Smooth muscle cell (in vitro differentiated cells): Measurements from ENCODE around the gene AGPAT3. TPM values are rescaled to one million over a fixed set of nuclear protein-coding genes. Genes with fewer than 3 reads are reported as not detected.

Source experiments
- DNase-seq: peaks from one replicate; lab custom pipeline; 2025; ENCODE audit not compliant: unreplicated experiment; lab: John Stamatoyannopoulos, UW
- H2AFZ ChIP-seq: fragments of 200-600 bp; sonication (generic); 2 replicates; pipeline ENCODE4 v1.6.0; 2016; ENCODE audit warnings: antibody characterized with exemption, low read depth, mild to moderate bottlenecking
- H3F3A ChIP-seq: fragments of 200-600 bp; sonication (generic); 2 replicates; pipeline ENCODE4 v1.6.0; 2017; ENCODE audit warnings: antibody characterized with exemption, low read depth
- H3K27ac ChIP-seq: fragments of 200-600 bp; sonication (generic); 2 replicates; pipeline ENCODE4 v1.5.1; 2016; ENCODE audit warnings: low read depth, mild to moderate bottlenecking
- H3K27me3 ChIP-seq: fragments of 200-600 bp; sonication (generic); 2 replicates; pipeline ENCODE4 v1.6.1; 2016; ENCODE audit warnings: low read depth, mild to moderate bottlenecking
- H3K36me3 ChIP-seq: fragments of 200-600 bp; sonication (generic); 2 replicates; pipeline ENCODE4 v1.5.1; 2016; ENCODE audit warnings: low read depth
- H3K4me1 ChIP-seq: fragments of 200-600 bp; sonication (generic); 2 replicates; pipeline ENCODE4 v1.5.1; 2016; ENCODE audit warnings: low read depth
- H3K4me2 ChIP-seq: fragments of 200-600 bp; sonication (generic); 2 replicates; pipeline ENCODE4 v1.6.0; 2016; ENCODE audit warnings: mild to moderate bottlenecking
- H3K4me3 ChIP-seq: fragments of 200-600 bp; sonication (generic); 2 replicates; pipeline ENCODE4 v1.5.1; 2016; ENCODE audit warnings: mild to moderate bottlenecking
- H3K79me2 ChIP-seq: fragments of 200-600 bp; sonication (generic); 2 replicates; pipeline ENCODE4 v1.6.0; 2016; ENCODE audit warnings: low read depth, mild to moderate bottlenecking
- H3K9ac ChIP-seq: fragments of 200-600 bp; sonication (generic); 2 replicates; pipeline ENCODE4 v1.6.0; 2016; ENCODE audit warnings: low read depth
- H3K9me3 ChIP-seq: fragments of 200-600 bp; sonication (generic); replicated peaks from 2 replicates; pipeline ENCODE4 v1.5.1; 2016; ENCODE audit warnings: low read depth
- H4K20me1 ChIP-seq: fragments of 200-600 bp; sonication (generic); 2 replicates; pipeline ENCODE4 v1.6.0; 2016; ENCODE audit warnings: low read depth
- CTCF ChIP-seq: fragments of 200-600 bp; sonication (generic); IDR thresholded peaks from 2 replicates; pipeline ENCODE4 v1.5.1; 2017; ENCODE audit warnings: borderline replicate concordance, mild to moderate bottlenecking, antibody characterized with exemption; ENCODE audit not compliant: insufficient read depth, poor library complexity, severe bottlenecking
- WGBS: methylation state at CpG from one replicate; pipeline ENCODE4 v1.1.7; 2016; ENCODE audit warnings: low lambda C conversion rate; 5-methylcytosine and 5-hydroxymethylcytosine counted together
- polyA plus RNA-seq: library from polyadenylated mRNA; unstranded; fragments of >200 nt; fragmentation: Nextera tagmentation; extraction: Ambion mirVana; gene quantifications from 2 replicates; pipeline ENCODE4 v1.2.1, GENCODE V29; 2016
- total RNA-seq: library from RNA; depleted of rRNA; stranded (reverse); fragments of >200 nt; gene quantifications from 2 replicates; pipeline ENCODE4 v1.2.3, GENCODE V29; 2014

Gene AGPAT3
- total and polyA plus RNA-seq, 2 experiments from 2014 or later, result 10.9 to 17.2 TPM

- Histone ChIP-seq H2AFZ (no peak overlapping the region), H3K79me2 (peaks cover 44% of the 10 kb centered on the region), H3K27ac (no peak overlapping the region), H3F3A (peaks cover 6% of the 10 kb centered on the region), H3K9ac (no peak overlapping the region), H3K36me3 (no peaks in the 10 kb centered on the region), H3K9me3 (no peaks in the 10 kb centered on the region), H3K4me3 (no peak overlapping the region), H4K20me1 (peaks cover 85% of the 10 kb centered on the region), H3K4me2 (no peak overlapping the region), H3K4me1 (no peaks in the 10 kb centered on the region), H3K27me3 (no peaks in the 10 kb centered on the region)
- DNase-seq, result no peak
- WGBS, result 91% methylated on average over 5 of the region's 5 CpGs
- no peak for TF ChIP-seq CTCF
These were observed 11.6 kb downstream of the AGPAT3 start for GRCh38 chr21:43876605-43877004.

GRCh38 chr21:43877936-43878575, 13.0 kb downstream of the AGPAT3 start:
- peaks cover 89% of the 10 kb centered on the region for H4K20me1 ChIP-seq
- no peak for TF ChIP-seq CTCF
- H3K4me2 ChIP-seq, result no peak overlapping the region
- peaks cover 45% of the 10 kb centered on the region for H3K79me2 ChIP-seq
- no peak overlapping the region for H2AFZ ChIP-seq
- H3K4me1 ChIP-seq, result no peaks in the 10 kb centered on the region
- no peak for DNase-seq
- no peaks in the 10 kb centered on the region for H3K9me3 ChIP-seq
- H3K9ac ChIP-seq, result no peak overlapping the region
- H3K4me3 ChIP-seq, result no peak overlapping the region
- peaks cover 6% of the 10 kb centered on the region for H3F3A ChIP-seq
- 95% methylated on average over 24 of the region's 25 CpGs for WGBS
- H3K27me3 ChIP-seq, result no peaks in the 10 kb centered on the region
- H3K27ac ChIP-seq, result no peak overlapping the region
- no peaks in the 10 kb centered on the region for H3K36me3 ChIP-seq

- Histone ChIP-seq H3K9ac (no peak overlapping the region), H3K4me3 (no peak overlapping the region), H3K9me3 (no peaks in the 10 kb centered on the region), H4K20me1 (peaks cover 89% of the 10 kb centered on the region), H3K79me2 (peaks cover 43% of the 10 kb centered on the region), H3K4me2 (no peak overlapping the region), H3K27me3 (no peaks in the 10 kb centered on the region), H3K36me3 (no peaks in the 10 kb centered on the region), H3K27ac (no peak overlapping the region), H3K4me1 (peaks cover 3% of the 10 kb centered on the region), H2AFZ (no peak overlapping the region), H3F3A (peaks cover 6% of the 10 kb centered on the region)
- 93% methylated on average over 25 of the region's 25 CpGs for WGBS
- no peak for DNase-seq
- TF ChIP-seq CTCF, result no peak
These were observed 14.5 kb downstream of the AGPAT3 start for GRCh38 chr21:43879348-43880110.
